Tibial nerve (tissue), 4 donors: ENCODE results near the gene KCNQ1.

ENCODE experiments used
- EP300 ChIP-seq, 2 donors: sonication (generic); formaldehyde crosslinking; IDR thresholded peaks; one replicate each; pipeline ENCODE4 v1.6.1; 2017; ENCODE audit warnings: antibody characterized with exemption in 2 of 2, mild to moderate bottlenecking in 1 of 2
- POLR2A ChIP-seq, 2 donors: fragments of 450-650 bp; IDR thresholded peaks; one replicate each; pipeline ENCODE4 v1.6.1; 2017; ENCODE audit warnings: antibody characterized with exemption in 2 of 2, mild to moderate bottlenecking in 2 of 2, moderate library complexity in 2 of 2
- TF ChIP-seq, protein P1 (sequence below), 5 experiments: fragments of 200-600 bp in 3 of 5; fragments of 450-650 bp in 2 of 5; sonication (generic) in 3 of 5; IDR thresholded peaks; one replicate each; pipeline ENCODE4 v1.5.1; 2016 to 2019; ENCODE audit warnings: antibody characterized with exemption in 5 of 5, mild to moderate bottlenecking in 3 of 5, moderate library complexity in 2 of 5

- TF ChIP-seq, protein P1, sequence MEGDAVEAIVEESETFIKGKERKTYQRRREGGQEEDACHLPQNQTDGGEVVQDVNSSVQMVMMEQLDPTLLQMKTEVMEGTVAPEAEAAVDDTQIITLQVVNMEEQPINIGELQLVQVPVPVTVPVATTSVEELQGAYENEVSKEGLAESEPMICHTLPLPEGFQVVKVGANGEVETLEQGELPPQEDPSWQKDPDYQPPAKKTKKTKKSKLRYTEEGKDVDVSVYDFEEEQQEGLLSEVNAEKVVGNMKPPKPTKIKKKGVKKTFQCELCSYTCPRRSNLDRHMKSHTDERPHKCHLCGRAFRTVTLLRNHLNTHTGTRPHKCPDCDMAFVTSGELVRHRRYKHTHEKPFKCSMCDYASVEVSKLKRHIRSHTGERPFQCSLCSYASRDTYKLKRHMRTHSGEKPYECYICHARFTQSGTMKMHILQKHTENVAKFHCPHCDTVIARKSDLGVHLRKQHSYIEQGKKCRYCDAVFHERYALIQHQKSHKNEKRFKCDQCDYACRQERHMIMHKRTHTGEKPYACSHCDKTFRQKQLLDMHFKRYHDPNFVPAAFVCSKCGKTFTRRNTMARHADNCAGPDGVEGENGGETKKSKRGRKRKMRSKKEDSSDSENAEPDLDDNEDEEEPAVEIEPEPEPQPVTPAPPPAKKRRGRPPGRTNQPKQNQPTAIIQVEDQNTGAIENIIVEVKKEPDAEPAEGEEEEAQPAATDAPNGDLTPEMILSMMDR (IDR thresholded peaks at IDR 0.05) = no peak
- no peak for TF ChIP-seq EP300 (IDR thresholded peaks at IDR 0.05)
- TF ChIP-seq POLR2A (IDR thresholded peaks at IDR 0.05) = no peak
These were observed 83.7 kb downstream of the KCNQ1 start for GRCh38 chr11:2528301-2529050.
